ENCODE data around the gene CYLD. TPM values are rescaled to one million over a fixed set of nuclear protein-coding genes. Genes with fewer than 3 reads are reported as not detected.

Gene CYLD
- polyA plus RNA-seq, 1 donor from 2014 or later: 27.6 TPM

DNA sequence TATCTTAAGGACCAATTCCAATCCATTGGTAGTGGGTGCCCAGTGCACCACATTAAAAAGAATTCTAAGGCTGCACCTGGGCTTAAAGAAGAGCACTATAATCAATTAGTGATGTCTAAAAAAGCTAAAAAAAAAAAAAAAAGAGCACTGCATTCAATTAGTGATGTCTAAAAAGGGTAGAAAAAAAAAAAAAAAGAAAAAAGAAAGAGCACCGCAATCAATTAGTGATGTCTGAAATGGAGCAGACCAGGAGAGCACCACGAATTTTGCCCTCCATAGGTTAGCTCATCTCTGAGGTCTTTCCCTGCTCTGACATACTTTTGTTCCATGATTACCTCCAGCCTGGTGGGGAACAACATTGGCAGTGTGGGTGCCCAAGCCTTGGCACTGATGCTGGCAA is 18.9 kb upstream of the CYLD start:
- H3K36me3 ChIP-seq (ENCODE audit: insufficient read depth, low read length): no peaks in the 10 kb centered on the region
- H3K4me2 ChIP-seq (ENCODE audit: low read length): no peak overlapping the region
- no peak overlapping the region for H3K27ac ChIP-seq (ENCODE audit: low read length)
- no peaks in the 10 kb centered on the region for H3K9me2 ChIP-seq (ENCODE audit: insufficient read depth, low read length)
- TF ChIP-seq MXI1 (conservative IDR thresholded peaks at IDR 0.05; ENCODE audit: poor library complexity, severe bottlenecking) (no peak), TAF1 (IDR thresholded peaks at IDR 0.05; ENCODE audit: low read depth) (no peak), EZH2 (IDR thresholded peaks at IDR 0.05; ENCODE audit: borderline replicate concordance, insufficient read depth, low read length, poor library complexity, severe bottlenecking) (no peak)
- H3K4me3 ChIP-seq (ENCODE audit: low read length): no peak overlapping the region
- H4K20me1 ChIP-seq (ENCODE audit: insufficient read depth): no peaks in the 10 kb centered on the region
- H3F3A ChIP-seq (ENCODE audit: insufficient read depth, low read length, poor library complexity, severe bottlenecking): no peaks in the 10 kb centered on the region
- H3K9ac ChIP-seq (ENCODE audit: low read length): no peak overlapping the region
- H2AFZ ChIP-seq (ENCODE audit: low read depth, low read length): no peak overlapping the region
- H3K27me3 ChIP-seq (ENCODE audit: insufficient read depth, low read depth, low read length): no peaks in the 10 kb centered on the region
- no peaks in the 10 kb centered on the region for H3K79me2 ChIP-seq (replicated peaks; ENCODE audit: insufficient read depth, low read length)
- no peaks in the 10 kb centered on the region for H3K9me3 ChIP-seq (ENCODE audit: low read length)

- Histone ChIP-seq H2AFZ (ENCODE audit: low read depth, low read length) (no peak overlapping the region), H3K4me2 (ENCODE audit: low read length) (no peak overlapping the region), H3K27me3 (ENCODE audit: insufficient read depth, low read depth, low read length) (no peaks in the 10 kb centered on the region), H4K20me1 (ENCODE audit: insufficient read depth) (no peaks in the 10 kb centered on the region), H3K9ac (ENCODE audit: low read length) (no peak overlapping the region), H3K79me2 (replicated peaks; ENCODE audit: insufficient read depth, low read length) (no peaks in the 10 kb centered on the region), H3K36me3 (ENCODE audit: insufficient read depth, low read length) (no peaks in the 10 kb centered on the region), H3K27ac (ENCODE audit: low read length) (no peak overlapping the region), H3K9me2 (ENCODE audit: insufficient read depth, low read length) (no peaks in the 10 kb centered on the region), H3F3A (ENCODE audit: insufficient read depth, low read length, poor library complexity, severe bottlenecking) (no peaks in the 10 kb centered on the region), H3K4me3 (ENCODE audit: low read length) (no peak overlapping the region), H3K9me3 (ENCODE audit: low read length) (no peaks in the 10 kb centered on the region)
- TF ChIP-seq CTCF (IDR thresholded peaks at IDR 0.05; ENCODE audit: poor library complexity, severe bottlenecking): no peak
- TF ChIP-seq RAD21 (conservative IDR thresholded peaks at IDR 0.05): no peak
- no peak for TF ChIP-seq MXI1 (conservative IDR thresholded peaks at IDR 0.05; ENCODE audit: poor library complexity, severe bottlenecking)
- TF ChIP-seq, protein P1, sequence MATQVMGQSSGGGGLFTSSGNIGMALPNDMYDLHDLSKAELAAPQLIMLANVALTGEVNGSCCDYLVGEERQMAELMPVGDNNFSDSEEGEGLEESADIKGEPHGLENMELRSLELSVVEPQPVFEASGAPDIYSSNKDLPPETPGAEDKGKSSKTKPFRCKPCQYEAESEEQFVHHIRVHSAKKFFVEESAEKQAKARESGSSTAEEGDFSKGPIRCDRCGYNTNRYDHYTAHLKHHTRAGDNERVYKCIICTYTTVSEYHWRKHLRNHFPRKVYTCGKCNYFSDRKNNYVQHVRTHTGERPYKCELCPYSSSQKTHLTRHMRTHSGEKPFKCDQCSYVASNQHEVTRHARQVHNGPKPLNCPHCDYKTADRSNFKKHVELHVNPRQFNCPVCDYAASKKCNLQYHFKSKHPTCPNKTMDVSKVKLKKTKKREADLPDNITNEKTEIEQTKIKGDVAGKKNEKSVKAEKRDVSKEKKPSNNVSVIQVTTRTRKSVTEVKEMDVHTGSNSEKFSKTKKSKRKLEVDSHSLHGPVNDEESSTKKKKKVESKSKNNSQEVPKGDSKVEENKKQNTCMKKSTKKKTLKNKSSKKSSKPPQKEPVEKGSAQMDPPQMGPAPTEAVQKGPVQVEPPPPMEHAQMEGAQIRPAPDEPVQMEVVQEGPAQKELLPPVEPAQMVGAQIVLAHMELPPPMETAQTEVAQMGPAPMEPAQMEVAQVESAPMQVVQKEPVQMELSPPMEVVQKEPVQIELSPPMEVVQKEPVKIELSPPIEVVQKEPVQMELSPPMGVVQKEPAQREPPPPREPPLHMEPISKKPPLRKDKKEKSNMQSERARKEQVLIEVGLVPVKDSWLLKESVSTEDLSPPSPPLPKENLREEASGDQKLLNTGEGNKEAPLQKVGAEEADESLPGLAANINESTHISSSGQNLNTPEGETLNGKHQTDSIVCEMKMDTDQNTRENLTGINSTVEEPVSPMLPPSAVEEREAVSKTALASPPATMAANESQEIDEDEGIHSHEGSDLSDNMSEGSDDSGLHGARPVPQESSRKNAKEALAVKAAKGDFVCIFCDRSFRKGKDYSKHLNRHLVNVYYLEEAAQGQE (IDR thresholded peaks at IDR 0.05; ENCODE audit: borderline replicate concordance): no peak
- no peak for TF ChIP-seq EP300 (conservative IDR thresholded peaks at IDR 0.05; ENCODE audit: poor library complexity, severe bottlenecking)
- no peak for TF ChIP-seq POLR2AphosphoS5 (IDR thresholded peaks at IDR 0.05)
- TF ChIP-seq SMC3 (conservative IDR thresholded peaks at IDR 0.05; ENCODE audit: poor library complexity): no peak
Observed at GRCh38 chr16:50724306-50724705, 17.6 kb upstream of the CYLD start.

All from neural cell (in vitro differentiated cells).